Gastrocnemius medialis (tissue), 4 donors: Measurements from ENCODE around the gene KRAS.

Experiments used
- POLR2A ChIP-seq, 2 donors: fragments of 450-650 bp; IDR thresholded peaks; one replicate each; pipeline ENCODE4 v1.6.1; 2017; ENCODE audit warnings: antibody characterized with exemption in 2 of 2, mild to moderate bottlenecking in 2 of 2, moderate library complexity in 2 of 2
- TF ChIP-seq, protein P1 (sequence below), 5 experiments: fragments of 450-650 bp in 3 of 5; fragments of 200-600 bp in 2 of 5; sonication (generic) in 2 of 5; IDR thresholded peaks in 4 of 5; conservative IDR thresholded peaks in 1 of 5; 1 replicate in 4 of 5; 2 replicates in 1 of 5; pipeline ENCODE4 v1.5.1; 2016 to 2019; ENCODE audit warnings: antibody characterized with exemption in 5 of 5, mild to moderate bottlenecking in 3 of 5, moderate library complexity in 3 of 5

GRCh38 chr12:25263594-25263993 lies 12.9 kb upstream of the KRAS start:
- TF ChIP-seq, protein P1, sequence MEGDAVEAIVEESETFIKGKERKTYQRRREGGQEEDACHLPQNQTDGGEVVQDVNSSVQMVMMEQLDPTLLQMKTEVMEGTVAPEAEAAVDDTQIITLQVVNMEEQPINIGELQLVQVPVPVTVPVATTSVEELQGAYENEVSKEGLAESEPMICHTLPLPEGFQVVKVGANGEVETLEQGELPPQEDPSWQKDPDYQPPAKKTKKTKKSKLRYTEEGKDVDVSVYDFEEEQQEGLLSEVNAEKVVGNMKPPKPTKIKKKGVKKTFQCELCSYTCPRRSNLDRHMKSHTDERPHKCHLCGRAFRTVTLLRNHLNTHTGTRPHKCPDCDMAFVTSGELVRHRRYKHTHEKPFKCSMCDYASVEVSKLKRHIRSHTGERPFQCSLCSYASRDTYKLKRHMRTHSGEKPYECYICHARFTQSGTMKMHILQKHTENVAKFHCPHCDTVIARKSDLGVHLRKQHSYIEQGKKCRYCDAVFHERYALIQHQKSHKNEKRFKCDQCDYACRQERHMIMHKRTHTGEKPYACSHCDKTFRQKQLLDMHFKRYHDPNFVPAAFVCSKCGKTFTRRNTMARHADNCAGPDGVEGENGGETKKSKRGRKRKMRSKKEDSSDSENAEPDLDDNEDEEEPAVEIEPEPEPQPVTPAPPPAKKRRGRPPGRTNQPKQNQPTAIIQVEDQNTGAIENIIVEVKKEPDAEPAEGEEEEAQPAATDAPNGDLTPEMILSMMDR (IDR thresholded peaks at IDR 0.05 in 4 of 5, conservative IDR thresholded peaks at IDR 0.05 in 1 of 5), result no peak
- no peak for TF ChIP-seq POLR2A (IDR thresholded peaks at IDR 0.05)
